Tibial artery (tissue), 4 donors: ENCODE data around the gene LY9.

Source experiments
- DNase-seq, 2 donors: peaks; one replicate each; pipeline ENCODE4 v3.0.0-alpha.2; 2019
- H3K27ac ChIP-seq, 2 donors: fragments of 200-600 bp; sonication (generic) in 1 of 2; 1 replicate in 1 of 2; 2 replicates in 1 of 2; pipeline ENCODE4 v1.5.1; 2018 to 2019; ENCODE audit warnings: mild to moderate bottlenecking in 1 of 2
- H3K27me3 ChIP-seq, 2 donors: fragments of 200-600 bp; sonication (generic) in 1 of 2; one replicate each; pipeline versions ENCODE4 v1.5.1 to v1.6.0; 2016 to 2019
- H3K36me3 ChIP-seq, 3 donors: fragments of 200-600 bp; sonication (generic) in 2 of 3; one replicate each; pipeline ENCODE4 v1.5.1; 2016 to 2019; ENCODE audit warnings: mild to moderate bottlenecking in 2 of 3
- H3K4me1 ChIP-seq, 4 donors: fragments of 200-600 bp; sonication (generic) in 2 of 4; 1 replicate in 3 of 4; 2 replicates in 1 of 4; pipeline ENCODE4 v1.5.1; 2016 to 2019
- H3K4me3 ChIP-seq, 2 donors: fragments of 200-600 bp; sonication (generic) in 1 of 2; 1 replicate in 1 of 2; 2 replicates in 1 of 2; pipeline ENCODE4 v1.5.1; 2018 to 2019; ENCODE audit warnings: mild to moderate bottlenecking in 2 of 2
- H3K9me3 ChIP-seq, 3 donors: fragments of 200-600 bp; sonication (generic) in 1 of 3; one replicate each; pipeline ENCODE4 v1.5.1; 2016 to 2019
- CTCF ChIP-seq, 2 experiments: fragments of 200-600 bp in 1 of 2; fragments of 450-650 bp in 1 of 2; IDR thresholded peaks; one replicate each; pipeline ENCODE4 v1.5.1; 2017 to 2019; ENCODE audit warnings: antibody characterized with exemption in 2 of 2, mild to moderate bottlenecking in 1 of 2, moderate library complexity in 1 of 2
- intact Hi-C: fragments of 100-400 bp; cut with DNase I; formaldehyde crosslinking; loops from one replicate; pipeline ENCODE4 v1.15.0; 2023; ENCODE audit warnings: low total_unique reads

Gene LY9

DNA sequence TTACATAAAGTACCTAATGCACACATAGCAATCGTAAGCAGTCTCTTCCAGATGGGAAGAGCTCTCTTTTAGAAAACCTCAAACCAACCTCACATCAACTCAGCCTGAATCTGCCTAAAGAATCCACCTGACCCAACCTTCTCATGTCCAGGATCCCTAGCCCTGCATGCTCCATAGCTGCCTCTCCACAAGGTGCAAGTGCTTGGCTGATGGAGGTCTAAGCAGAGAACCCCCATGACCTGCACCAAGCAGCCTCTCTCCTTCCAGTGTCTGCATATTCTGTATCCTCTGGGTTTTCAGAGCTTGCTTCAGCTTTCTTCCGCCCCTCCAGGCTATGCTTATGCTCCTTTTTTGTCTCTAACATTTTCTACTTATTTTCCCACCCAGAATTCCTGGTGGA is 2.5 kb downstream of the LY9 start:
- no peak overlapping the region for H3K4me3 ChIP-seq
- no peak for TF ChIP-seq CTCF (IDR thresholded peaks at IDR 0.05)
- DNase-seq = no peak
- no peaks in the 10 kb centered on the region for H3K36me3 ChIP-seq
- H3K27me3 ChIP-seq = no peaks in the 10 kb centered on the region
- peaks cover 0 to 6% (median 0%) of the 10 kb centered on the region in 3 donors for H3K9me3 ChIP-seq
- H3K4me1 ChIP-seq = no peaks in the 10 kb centered on the region
- no peak overlapping the region for H3K27ac ChIP-seq
- intact Hi-C loops = no loop called here

GRCh38 chr1:160799641-160800040 is 3.7 kb downstream of the LY9 start:
- TF ChIP-seq CTCF (IDR thresholded peaks at IDR 0.05) = no peak
- no peak for DNase-seq
- intact Hi-C loops = no loop called here
- Histone ChIP-seq H3K4me1 (no peaks in the 10 kb centered on the region), H3K4me3 (no peak overlapping the region), H3K36me3 (no peaks in the 10 kb centered on the region), H3K27me3 (no peaks in the 10 kb centered on the region), H3K27ac (no peak overlapping the region), H3K9me3 (peaks cover 0 to 6% (median 0%) of the 10 kb centered on the region in 3 donors)

DNA sequence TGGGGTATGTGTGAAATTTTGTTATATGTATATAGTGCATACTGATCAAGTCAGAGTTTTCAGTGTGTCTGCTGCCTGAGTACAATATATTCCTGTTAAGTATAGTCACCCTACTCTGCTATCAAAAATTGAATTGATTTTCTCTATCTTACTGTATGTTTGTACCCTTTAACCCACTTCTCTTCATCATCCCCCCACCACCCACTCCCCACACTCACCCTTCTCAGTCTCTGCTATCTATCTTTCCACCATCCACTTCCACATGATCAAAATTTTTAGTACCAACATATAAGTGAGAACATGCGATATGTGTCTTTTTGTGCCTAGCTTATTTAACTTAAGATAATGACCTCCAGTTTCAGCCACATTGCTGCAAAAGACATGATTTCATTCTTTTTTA is 4.2 kb downstream of the LY9 start:
- H3K9me3 ChIP-seq = peaks cover 0 to 6% (median 0%) of the 10 kb centered on the region in 3 donors
- H3K4me3 ChIP-seq = no peak overlapping the region
- H3K4me1 ChIP-seq = no peaks in the 10 kb centered on the region
- DNase-seq = no peak
- H3K36me3 ChIP-seq = no peaks in the 10 kb centered on the region
- H3K27me3 ChIP-seq = no peaks in the 10 kb centered on the region
- H3K27ac ChIP-seq = no peak overlapping the region
- intact Hi-C loops = no loop called here
- no peak for TF ChIP-seq CTCF (IDR thresholded peaks at IDR 0.05)

- Histone ChIP-seq H3K9me3 (peaks cover 0 to 6% (median 0%) of the 10 kb centered on the region in 3 donors), H3K4me3 (no peak overlapping the region), H3K27ac (no peak overlapping the region), H3K27me3 (no peaks in the 10 kb centered on the region), H3K36me3 (no peaks in the 10 kb centered on the region), H3K4me1 (no peaks in the 10 kb centered on the region)
- DNase-seq = no peak
- no peak for TF ChIP-seq CTCF (IDR thresholded peaks at IDR 0.05)
- intact Hi-C loops = no loop called here
These were observed 4.9 kb downstream of the LY9 start for GRCh38 chr1:160800645-160801408.

- H3K27me3 ChIP-seq = no peaks in the 10 kb centered on the region
- no peak overlapping the region for H3K27ac ChIP-seq
- H3K4me3 ChIP-seq = no peak overlapping the region
- H3K4me1 ChIP-seq = no peaks in the 10 kb centered on the region
- peaks cover 0 to 17% (median 9%) of the 10 kb centered on the region in 3 donors for H3K9me3 ChIP-seq
- no peaks in the 10 kb centered on the region for H3K36me3 ChIP-seq
- TF ChIP-seq CTCF (IDR thresholded peaks at IDR 0.05) = no peak
- no peak for DNase-seq
- intact Hi-C loops = no loop called here
These were observed 6.0 kb downstream of the LY9 start for GRCh38 chr1:160801836-160802580.
